OCI-LY7 (cell line): ENCODE measurements around the gene RIMS4. TPM values are rescaled to one million over a fixed set of nuclear protein-coding genes. Genes with fewer than 3 reads are reported as not detected.

Source experiments
- BruUV-seq: library from RNA; stranded (reverse); fragments of 400-500 nt; replicated peaks from 2 replicates; lab custom pipeline; 2021; lab: Mats Ljungman, UMichigan
- CTCF ChIA-PET: fragments of 300-600 bp; sonication (Branson Sonifier 250); formaldehyde crosslinking; loops from one replicate; lab custom pipeline; 2022; ENCODE audit warnings: antibody characterized with exemption; ENCODE audit not compliant: unreplicated experiment; lab: Charles Lee
- POLR2A ChIA-PET: fragments of 300-600 bp; sonication (Branson Sonifier 250); formaldehyde crosslinking; loops from one replicate; lab custom pipeline; 2022; ENCODE audit warnings: antibody characterized with exemption; lab: Charles Lee
- DNase-seq: peaks from one replicate; pipeline ENCODE4 v3.0.0-alpha.2; 2015; ENCODE audit warnings: low spot score
- H2AFZ ChIP-seq: fragments of 200-600 bp; sonication (generic), shearing (Covaris generic); 2 replicates; pipeline ENCODE4 v1.6.1; 2014; ENCODE audit warnings: mild to moderate bottlenecking, antibody characterized with exemption, low read length, moderate library complexity
- H3K27ac ChIP-seq: fragments of 200-600 bp; sonication (generic); 2 replicates; pipeline ENCODE4 v1.5.1; 2014; ENCODE audit warnings: mixed run types, low read depth, mild to moderate bottlenecking, moderate library complexity, low read length, inconsistent platforms; ENCODE audit not compliant: poor library complexity, severe bottlenecking
- H3K36me3 ChIP-seq: fragments of 200-600 bp; sonication (generic); 2 replicates; pipeline ENCODE4 v1.6.1; 2014; ENCODE audit warnings: mild to moderate bottlenecking, antibody characterized with exemption, low read length, moderate library complexity, mixed read lengths; ENCODE audit not compliant: insufficient read depth
- H3K4me1 ChIP-seq: fragments of 200-600 bp; sonication (generic); 2 replicates; pipeline ENCODE4 v1.5.1; 2014; ENCODE audit warnings: mild to moderate bottlenecking, low read length; ENCODE audit not compliant: insufficient read depth, poor library complexity, severe bottlenecking
- H3K4me2 ChIP-seq: fragments of 200-600 bp; sonication (generic); 2 replicates; pipeline ENCODE4 v1.6.1; 2014; ENCODE audit warnings: mild to moderate bottlenecking, low read length
- H3K4me3 ChIP-seq: fragments of 200-600 bp; sonication (generic); 2 replicates; pipeline ENCODE4 v1.5.1; 2014; ENCODE audit warnings: mild to moderate bottlenecking, low read depth, low read length; ENCODE audit not compliant: poor library complexity, severe bottlenecking
- H3K79me2 ChIP-seq: fragments of 200-600 bp; sonication (generic); 2 replicates; pipeline ENCODE4 v1.6.1; 2016; ENCODE audit warnings: low read depth, mild to moderate bottlenecking, low read length, moderate library complexity, mixed read lengths; ENCODE audit not compliant: insufficient read depth
- H3K9me2 ChIP-seq: fragments of 200-600 bp; sonication (generic); 2 replicates; pipeline ENCODE4 v1.6.1; 2016; ENCODE audit warnings: mild to moderate bottlenecking, low read length, mixed read lengths; ENCODE audit not compliant: insufficient read depth
- H3K9me3 ChIP-seq: fragments of 200-600 bp; sonication (generic); 2 replicates; pipeline ENCODE4 v1.6.1; 2014; ENCODE audit warnings: mild to moderate bottlenecking, mixed run types, low read length, mixed read lengths
- H4K20me1 ChIP-seq: fragments of 200-600 bp; sonication (generic); 2 replicates; pipeline ENCODE4 v1.6.1; 2014; ENCODE audit warnings: mild to moderate bottlenecking, antibody characterized with exemption, low read length, moderate library complexity, mixed read lengths; ENCODE audit not compliant: insufficient read depth
- EZH2phosphoT487 ChIP-seq: fragments of 200-600 bp; sonication (generic); IDR thresholded peaks from 2 replicates; pipeline ENCODE4 v1.6.1; 2018; ENCODE audit warnings: low read depth, borderline replicate concordance, mild to moderate bottlenecking, mixed run types, antibody characterized with exemption, low read length, moderate library complexity, mixed read lengths
- intact Hi-C: fragments of 100-400 bp; cut with micrococcal nuclease; formaldehyde crosslinking; loops from one replicate; pipeline ENCODE4 v1.10.0; 2022; ENCODE audit not compliant: unreplicated experiment
- total RNA-seq, 2 experiments: library from RNA; depleted of rRNA in 1 of 2; stranded (reverse); fragments of >200 nt in 1 of 2; shearing (Covaris generic) in 1 of 2; gene quantifications; 2 replicates each; pipeline ENCODE4 v1.2.3, GENCODE V29; 2014 to 2022
- TF ChIP-seq, protein P1 (sequence below): fragments of 200-600 bp; sonication (generic); conservative IDR thresholded peaks from 2 replicates; pipeline ENCODE4 v1.5.1; 2014; ENCODE audit warnings: mild to moderate bottlenecking, antibody characterized with exemption, low read length, moderate library complexity, mixed read lengths

Gene RIMS4
- total RNA-seq, 2 experiments from 2014 or later, result not detected

DNA sequence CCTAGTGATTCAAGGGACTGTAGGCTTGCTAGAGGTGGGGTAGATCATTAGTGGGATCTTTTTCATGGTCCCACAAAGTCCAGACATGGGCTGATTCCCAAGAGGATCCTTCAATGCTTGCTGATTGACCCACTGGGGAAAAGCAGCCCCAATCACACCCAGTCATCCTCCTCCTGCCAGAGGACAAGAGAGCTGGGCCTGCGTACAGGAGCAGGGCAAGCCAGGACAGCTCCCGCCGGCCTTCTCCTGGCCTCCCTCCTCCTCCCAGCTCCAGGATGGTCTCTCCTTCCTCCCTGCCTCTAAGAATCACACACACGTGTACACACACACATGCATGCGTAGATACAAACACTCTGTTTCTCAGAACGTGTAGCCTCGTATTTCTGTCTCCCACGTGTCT is 37.7 kb downstream of the RIMS4 start:
- Histone ChIP-seq H3K9me3 (no peaks in the 10 kb centered on the region), H3K9me2 (no peaks in the 10 kb centered on the region), H3K4me2 (no peak overlapping the region), H4K20me1 (no peaks in the 10 kb centered on the region), H3K79me2 (no peaks in the 10 kb centered on the region), H3K4me3 (no peak overlapping the region), H3K27ac (no peak overlapping the region), H2AFZ (no peak overlapping the region), H3K4me1 (peaks cover 30% of the 10 kb centered on the region), H3K36me3 (no peaks in the 10 kb centered on the region)
- ChIA-PET CTCF (no interaction called here), POLR2A (no interaction called here)
- BruUV-seq, result no TSS peak
- intact Hi-C loops, result no loop called here
- TF ChIP-seq, protein P1, sequence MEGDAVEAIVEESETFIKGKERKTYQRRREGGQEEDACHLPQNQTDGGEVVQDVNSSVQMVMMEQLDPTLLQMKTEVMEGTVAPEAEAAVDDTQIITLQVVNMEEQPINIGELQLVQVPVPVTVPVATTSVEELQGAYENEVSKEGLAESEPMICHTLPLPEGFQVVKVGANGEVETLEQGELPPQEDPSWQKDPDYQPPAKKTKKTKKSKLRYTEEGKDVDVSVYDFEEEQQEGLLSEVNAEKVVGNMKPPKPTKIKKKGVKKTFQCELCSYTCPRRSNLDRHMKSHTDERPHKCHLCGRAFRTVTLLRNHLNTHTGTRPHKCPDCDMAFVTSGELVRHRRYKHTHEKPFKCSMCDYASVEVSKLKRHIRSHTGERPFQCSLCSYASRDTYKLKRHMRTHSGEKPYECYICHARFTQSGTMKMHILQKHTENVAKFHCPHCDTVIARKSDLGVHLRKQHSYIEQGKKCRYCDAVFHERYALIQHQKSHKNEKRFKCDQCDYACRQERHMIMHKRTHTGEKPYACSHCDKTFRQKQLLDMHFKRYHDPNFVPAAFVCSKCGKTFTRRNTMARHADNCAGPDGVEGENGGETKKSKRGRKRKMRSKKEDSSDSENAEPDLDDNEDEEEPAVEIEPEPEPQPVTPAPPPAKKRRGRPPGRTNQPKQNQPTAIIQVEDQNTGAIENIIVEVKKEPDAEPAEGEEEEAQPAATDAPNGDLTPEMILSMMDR, result no peak
- TF ChIP-seq EZH2phosphoT487, result no peak
- no peak for DNase-seq

DNA sequence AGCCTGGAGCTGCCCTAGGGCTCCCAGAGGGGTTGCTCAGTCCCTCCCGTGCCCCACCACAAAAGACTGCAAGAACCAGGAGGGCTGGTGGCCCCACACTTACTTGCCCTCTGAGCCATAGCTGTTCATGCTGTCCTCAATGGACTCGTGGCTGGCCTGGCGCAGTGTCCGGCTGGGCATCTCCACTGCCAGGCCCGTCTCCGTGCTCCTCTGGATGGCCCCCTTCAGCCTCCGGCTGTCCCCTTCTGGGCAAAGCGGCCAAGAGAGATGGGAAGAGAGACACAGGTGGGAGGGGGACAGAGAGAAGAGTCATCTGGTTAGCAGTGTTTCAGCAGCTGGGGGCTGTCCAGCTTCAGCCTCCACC is 39.2 kb downstream of the RIMS4 start:
- Histone ChIP-seq H3K4me2 (peak overlapping the region; percentile 61), H3K27ac (no peak overlapping the region), H3K9me3 (no peaks in the 10 kb centered on the region), H3K36me3 (no peaks in the 10 kb centered on the region), H2AFZ (no peak overlapping the region), H3K4me1 (peaks cover 30% of the 10 kb centered on the region), H3K9me2 (no peaks in the 10 kb centered on the region), H3K79me2 (no peaks in the 10 kb centered on the region), H4K20me1 (no peaks in the 10 kb centered on the region), H3K4me3 (no peak overlapping the region)
- no peak for TF ChIP-seq EZH2phosphoT487
- TF ChIP-seq, protein P1, result no peak
- intact Hi-C loops, result no loop called here
- no peak for DNase-seq
- POLR2A ChIA-PET, result no interaction called here
- no TSS peak for BruUV-seq
- CTCF ChIA-PET, result interaction anchor here (0.6 kb wide), 1 partner anchor 23 kb away, joined by 3 read pairs; no protein-coding TSS in a partner anchor

DNA sequence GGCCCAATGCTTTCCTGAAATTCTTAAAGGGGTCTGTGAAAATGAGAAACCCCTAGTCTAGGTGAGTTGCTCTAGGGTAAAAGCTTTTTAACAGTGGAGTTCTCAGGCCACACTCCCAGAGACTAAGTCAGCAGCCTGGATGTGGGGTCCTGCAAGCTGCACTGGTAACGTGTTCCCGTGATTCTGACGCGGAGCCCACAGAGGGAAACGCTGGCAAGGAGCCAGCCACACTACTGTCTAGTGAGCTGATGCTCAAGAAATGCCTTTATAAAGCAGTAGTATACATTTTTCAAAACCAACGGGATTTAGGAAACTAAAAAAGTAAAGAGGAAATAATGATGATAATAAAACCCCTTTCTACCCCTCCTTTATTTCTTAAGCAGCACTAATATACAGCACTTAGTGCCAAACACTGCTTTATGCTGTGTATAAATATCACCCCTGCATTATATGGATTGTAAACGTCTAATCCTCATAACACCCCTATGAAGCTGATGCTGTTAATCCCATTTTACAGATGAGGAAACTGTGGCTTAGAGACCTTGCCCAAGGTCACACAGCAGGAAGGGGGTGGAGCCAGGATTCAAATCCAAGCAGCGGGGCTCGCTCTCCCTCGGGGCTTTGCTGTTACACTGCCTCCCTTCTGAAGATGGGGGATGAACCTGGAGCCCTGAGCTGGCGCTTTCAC is 39.7 kb downstream of the RIMS4 start:
- no peaks in the 10 kb centered on the region for H3K36me3 ChIP-seq
- H3K27ac ChIP-seq, result no peak overlapping the region
- ChIA-PET CTCF (interaction anchor here (0.6 kb wide), 1 partner anchor 23 kb away, joined by 3 read pairs; no protein-coding TSS in a partner anchor), POLR2A (no interaction called here)
- H3K9me3 ChIP-seq, result no peaks in the 10 kb centered on the region
- H2AFZ ChIP-seq, result no peak overlapping the region
- no peaks in the 10 kb centered on the region for H3K79me2 ChIP-seq
- peak overlapping the region; percentile 61 for H3K4me2 ChIP-seq
- intact Hi-C loops, result no loop called here
- peak; percentile 34 for DNase-seq
- peaks cover 30% of the 10 kb centered on the region for H3K4me1 ChIP-seq
- no peaks in the 10 kb centered on the region for H4K20me1 ChIP-seq
- no peak for TF ChIP-seq EZH2phosphoT487
- TF ChIP-seq, protein P1, result no peak
- no peaks in the 10 kb centered on the region for H3K9me2 ChIP-seq
- no peak overlapping the region for H3K4me3 ChIP-seq
- BruUV-seq, result no TSS peak
